OCI-LY1 (cell line): ENCODE results near the gene CNTNAP2.

Experiments
- H2AFZ ChIP-seq: fragments of 200-600 bp; sonication (generic), shearing (Covaris generic); 2 replicates; pipeline ENCODE4 v1.6.0; 2014; ENCODE audit warnings: antibody characterized with exemption, mild to moderate bottlenecking, low read length
- H3F3A ChIP-seq: fragments of 200-600 bp; sonication (generic), shearing (Covaris generic); 2 replicates; pipeline ENCODE4 v1.6.0; 2014; ENCODE audit warnings: mild to moderate bottlenecking, antibody characterized with exemption, low read length, moderate library complexity; ENCODE audit not compliant: insufficient read depth
- H3K27ac ChIP-seq: fragments of 200-600 bp; sonication (generic); 2 replicates; pipeline ENCODE4 v1.5.1; 2014; ENCODE audit warnings: low read length, mixed run types, mild to moderate bottlenecking, low read depth; ENCODE audit not compliant: poor library complexity, severe bottlenecking
- H3K27me3 ChIP-seq: fragments of 200-600 bp; sonication (generic); 2 replicates; pipeline ENCODE4 v1.6.0; 2014; ENCODE audit warnings: antibody characterized with exemption, mild to moderate bottlenecking, low read length, moderate library complexity; ENCODE audit not compliant: insufficient read depth
- H3K36me3 ChIP-seq: fragments of 200-600 bp; sonication (generic); 2 replicates; pipeline ENCODE4 v1.6.1; 2014; ENCODE audit warnings: mild to moderate bottlenecking, antibody characterized with exemption, low read length, moderate library complexity, mixed read lengths; ENCODE audit not compliant: insufficient read depth
- H3K4me1 ChIP-seq: fragments of 200-600 bp; sonication (generic); 2 replicates; pipeline ENCODE4 v1.5.1; 2014; ENCODE audit warnings: mild to moderate bottlenecking, low read length, moderate library complexity; ENCODE audit not compliant: insufficient read depth, severe bottlenecking
- H3K4me2 ChIP-seq: fragments of 200-600 bp; sonication (generic), shearing (Covaris generic); 2 replicates; pipeline ENCODE4 v1.6.1; 2014; ENCODE audit warnings: low read length
- H3K4me3 ChIP-seq: fragments of 200-600 bp; sonication (generic); 2 replicates; pipeline ENCODE4 v1.5.1; 2014; ENCODE audit warnings: low read length, low read depth, mild to moderate bottlenecking, mixed read lengths; ENCODE audit not compliant: poor library complexity, severe bottlenecking
- H3K79me2 ChIP-seq: fragments of 200-600 bp; shearing (Covaris generic); 2 replicates; pipeline ENCODE4 v1.6.1; 2016; ENCODE audit warnings: mixed run types, low read length, mixed read lengths; ENCODE audit not compliant: insufficient read depth
- H3K9ac ChIP-seq: fragments of 200-600 bp; sonication (generic), shearing (Covaris generic); 2 replicates; pipeline ENCODE4 v1.6.1; 2014; ENCODE audit warnings: mild to moderate bottlenecking, low read length, mixed read lengths
- H3K9me2 ChIP-seq: fragments of 200-600 bp; sonication (generic), shearing (Covaris generic); 2 replicates; pipeline ENCODE4 v1.6.1; 2014; ENCODE audit warnings: low read depth, mild to moderate bottlenecking, low read length, mixed read lengths
- H3K9me3 ChIP-seq: fragments of 200-600 bp; shearing (Covaris generic); 2 replicates; pipeline ENCODE4 v1.6.1; 2014; ENCODE audit warnings: low read length, mixed read lengths
- H4K20me1 ChIP-seq: fragments of 200-600 bp; sonication (generic), shearing (Covaris generic); 2 replicates; pipeline ENCODE4 v1.6.0; 2016; ENCODE audit warnings: mild to moderate bottlenecking, low read length; ENCODE audit not compliant: insufficient read depth
- CTCF ChIP-seq: fragments of 200-600 bp; sonication (generic), shearing (Covaris generic); IDR thresholded peaks from 2 replicates; pipeline ENCODE4 v1.5.1; 2017; ENCODE audit warnings: mild to moderate bottlenecking, antibody characterized with exemption, low read length, moderate library complexity, mixed read lengths
- EZH2 ChIP-seq: fragments of 200-600 bp; sonication (generic), shearing (Covaris generic); IDR thresholded peaks from 2 replicates; pipeline ENCODE4 v1.8.0; 2017; ENCODE audit warnings: borderline replicate concordance, mixed run types, mild to moderate bottlenecking, antibody characterized with exemption, low read length, moderate library complexity, mixed read lengths

The CNTNAP2 gene

GRCh38 chr7:146346096-146346495 is 229.5 kb downstream of the CNTNAP2 start:
- Histone ChIP-seq H3K27me3 (no peaks in the 10 kb centered on the region), H3K9ac (peak overlapping the region; percentile 70), H3K4me2 (peak overlapping the region; percentile 64), H3K4me1 (peaks cover 72% of the 10 kb centered on the region), H3K36me3 (peaks cover 4% of the 10 kb centered on the region; the same call in 1 of the 2 replicates), H3K9me2 (no peaks in the 10 kb centered on the region), H3F3A (no peaks in the 10 kb centered on the region), H3K79me2 (no peaks in the 10 kb centered on the region), H3K4me3 (peak overlapping the region; percentile 57), H3K27ac (peak overlapping the region; percentile 90), H3K9me3 (peaks cover 2% of the 10 kb centered on the region; the same call in 1 of the 2 replicates), H2AFZ (peak overlapping the region; percentile 38), H4K20me1 (no peaks in the 10 kb centered on the region)
- no peak for TF ChIP-seq CTCF
- no peak for TF ChIP-seq EZH2

GRCh38 chr7:146355216-146355615 is 238.6 kb downstream of the CNTNAP2 start:
- Histone ChIP-seq H3K9me2 (no peaks in the 10 kb centered on the region), H3K9me3 (0 out of 2 replicates have a peak, but pooled peaks cover 5% of the 10 kb centered on the region), H3K36me3 (no peaks in the 10 kb centered on the region; the same call in 1 of the 2 replicates), H2AFZ (peak overlapping the region; percentile 7; the same call in 1 of the 2 replicates), H3K9ac (no peak overlapping the region), H3K27ac (peak overlapping the region; percentile 50), H3K4me2 (no peak overlapping the region), H3K79me2 (no peaks in the 10 kb centered on the region), H3K4me1 (peaks cover 46% of the 10 kb centered on the region), H3K4me3 (no peak overlapping the region), H3F3A (peaks cover 3% of the 10 kb centered on the region; the same call in 1 of the 2 replicates), H4K20me1 (no peaks in the 10 kb centered on the region), H3K27me3 (no peaks in the 10 kb centered on the region)
- TF ChIP-seq CTCF (peak; percentile 24; the same call in 1 of the 2 replicates), EZH2 (no peak)

GRCh38 chr7:146359176-146359575 is 242.6 kb downstream of the CNTNAP2 start:
- no peaks in the 10 kb centered on the region; the same call in 1 of the 2 replicates for H3K36me3 ChIP-seq
- H3K4me3 ChIP-seq, result no peak overlapping the region
- H3K27me3 ChIP-seq, result no peaks in the 10 kb centered on the region
- H3K4me1 ChIP-seq, result peaks cover 83% of the 10 kb centered on the region
- no peaks in the 10 kb centered on the region for H3K9me3 ChIP-seq
- H3K27ac ChIP-seq, result peak overlapping the region; percentile 16
- H3K79me2 ChIP-seq, result no peaks in the 10 kb centered on the region
- no peaks in the 10 kb centered on the region for H4K20me1 ChIP-seq
- no peaks in the 10 kb centered on the region for H3K9me2 ChIP-seq
- no peaks in the 10 kb centered on the region for H3F3A ChIP-seq
- H2AFZ ChIP-seq, result peak overlapping the region; percentile 53; the same call in 1 of the 2 replicates
- no peak overlapping the region for H3K9ac ChIP-seq
- H3K4me2 ChIP-seq, result peak overlapping the region; percentile 6; the same call in 1 of the 2 replicates
- TF ChIP-seq EZH2 (no peak), CTCF (no peak)
